ENCODE data around the gene RET. TPM values are rescaled to one million over a fixed set of nuclear protein-coding genes. Genes with fewer than 3 reads are reported as not detected.

RET gene
- total RNA-seq, 1 experiment from 2014 or later = 21.4 TPM

DNA sequence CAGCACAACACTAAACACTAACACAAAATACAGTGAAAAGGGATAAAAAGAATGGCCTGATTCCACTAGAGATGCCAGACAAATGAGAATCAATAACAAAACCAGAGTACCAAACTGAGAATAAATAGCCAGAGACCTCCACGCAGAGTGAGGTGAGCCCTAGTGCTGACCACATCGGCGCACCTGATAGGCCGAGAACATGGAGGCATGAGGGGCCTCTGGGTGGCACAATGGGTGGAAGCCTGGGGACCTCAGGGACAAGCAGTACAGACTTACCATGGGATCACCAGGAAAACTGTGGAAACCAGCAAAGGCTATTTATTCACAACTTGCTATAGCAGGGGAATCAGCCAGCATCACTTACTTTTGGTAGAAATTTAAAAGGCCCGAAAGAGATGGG lies 59.6 kb downstream of the RET start (continued):
- TF ChIP-seq ZNF232 (CRISPR knock-in tag; IDR thresholded peaks at IDR 0.05) = no peak
- TF ChIP-seq SMAD3 (CRISPR knock-in tag; IDR thresholded peaks at IDR 0.05; ENCODE audit: borderline replicate concordance) = no peak

DNA sequence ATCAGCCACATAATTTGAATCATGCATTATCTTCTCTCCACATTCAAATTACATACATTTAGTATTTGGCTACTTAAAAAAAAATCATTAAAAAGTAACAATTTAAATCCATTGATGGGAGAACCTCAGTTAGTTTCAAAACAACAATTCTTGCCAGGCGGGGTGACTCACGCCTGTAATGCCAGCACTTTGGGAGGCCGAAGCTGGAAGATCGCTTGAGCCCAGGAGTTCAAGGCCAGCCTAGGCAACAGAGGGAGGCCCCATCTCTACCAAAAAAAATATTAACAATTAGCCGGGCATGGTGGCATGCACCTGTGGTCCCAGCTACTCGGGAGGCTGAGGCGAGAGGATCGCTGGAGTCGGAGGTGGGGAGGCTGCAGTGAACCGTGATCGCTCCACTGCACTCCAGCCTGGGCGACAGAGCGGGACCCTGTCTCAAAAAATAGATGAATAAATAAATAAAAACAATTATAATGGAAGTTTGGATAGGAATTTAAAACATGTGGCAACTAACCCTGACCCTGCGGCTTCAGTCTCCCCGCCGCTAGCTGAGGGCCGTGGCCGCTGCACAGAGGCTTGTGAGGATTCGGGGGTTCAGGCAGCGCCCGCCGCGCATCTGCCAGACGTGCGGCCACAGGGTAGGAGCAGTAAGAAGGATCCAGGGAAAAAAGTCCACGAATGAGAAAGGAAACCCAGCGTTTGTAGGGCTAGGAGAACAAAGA lies 60.3 kb downstream of the RET start:
- peak; percentile 28 for ATAC-seq
- peak overlapping the region; percentile 95 for H3K4me3 Mint-ChIP-seq
- H3K27ac Mint-ChIP-seq = no peak overlapping the region
- TF ChIP-seq, protein P1, sequence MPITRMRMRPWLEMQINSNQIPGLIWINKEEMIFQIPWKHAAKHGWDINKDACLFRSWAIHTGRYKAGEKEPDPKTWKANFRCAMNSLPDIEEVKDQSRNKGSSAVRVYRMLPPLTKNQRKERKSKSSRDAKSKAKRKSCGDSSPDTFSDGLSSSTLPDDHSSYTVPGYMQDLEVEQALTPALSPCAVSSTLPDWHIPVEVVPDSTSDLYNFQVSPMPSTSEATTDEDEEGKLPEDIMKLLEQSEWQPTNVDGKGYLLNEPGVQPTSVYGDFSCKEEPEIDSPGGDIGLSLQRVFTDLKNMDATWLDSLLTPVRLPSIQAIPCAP (CRISPR knock-in tag; IDR thresholded peaks at IDR 0.05) = no peak
- TF ChIP-seq GRHL2 (CRISPR knock-in tag; IDR thresholded peaks at IDR 0.05; ENCODE audit: insufficient replicate concordance, severe bottlenecking) (no peak), JUN (CRISPR knock-in tag; IDR thresholded peaks at IDR 0.05) (no peak)
- TF ChIP-seq, protein P2, sequence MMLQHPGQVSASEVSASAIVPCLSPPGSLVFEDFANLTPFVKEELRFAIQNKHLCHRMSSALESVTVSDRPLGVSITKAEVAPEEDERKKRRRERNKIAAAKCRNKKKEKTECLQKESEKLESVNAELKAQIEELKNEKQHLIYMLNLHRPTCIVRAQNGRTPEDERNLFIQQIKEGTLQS (CRISPR knock-in tag; conservative IDR thresholded peaks at IDR 0.05) = no peak
- no peaks in the 10 kb centered on the region for H3K9me3 Mint-ChIP-seq
- H3K4me1 Mint-ChIP-seq = peaks cover 10% of the 10 kb centered on the region
- no peaks in the 10 kb centered on the region for H3K36me3 Mint-ChIP-seq
- POLR2A ChIA-PET = no interaction called here
- DNase-seq (ENCODE audit: low spot score) = no peak
- H3K27me3 Mint-ChIP-seq (ENCODE audit: low read depth) = peaks cover 31% of the 10 kb centered on the region
- CTCF ChIA-PET = interaction anchor here (1.0 to 2.1 kb wide), 2 partner anchors 65 to 68 kb away, joined by 3 to 9 read pairs; no protein-coding TSS in a partner anchor

DNA sequence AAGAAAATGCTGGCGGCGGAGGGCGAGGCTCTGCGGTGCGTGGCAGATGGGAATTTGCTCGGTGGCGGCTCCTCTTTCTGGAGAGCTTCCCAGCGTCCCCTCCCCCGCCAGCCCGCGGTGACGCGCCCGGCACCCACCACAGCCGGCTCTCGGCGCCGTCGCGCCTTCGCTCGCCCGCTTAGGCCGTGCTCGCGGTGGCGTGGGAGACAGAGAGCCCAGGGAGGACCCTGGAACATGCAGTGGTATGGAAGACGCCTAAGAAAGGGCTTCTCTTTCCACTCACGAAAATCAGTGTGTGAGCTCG lies 60.8 kb downstream of the RET start:
- ChIA-PET CTCF (interaction anchor here (1.0 to 2.1 kb wide), 2 partner anchors 65 to 67 kb away, joined by 3 to 9 read pairs; no protein-coding TSS in a partner anchor), POLR2A (no interaction called here)
- H3K9me3 Mint-ChIP-seq = no peaks in the 10 kb centered on the region
- no peak overlapping the region for H3K27ac Mint-ChIP-seq
- H3K4me3 Mint-ChIP-seq = peak overlapping the region; percentile 95
- H3K4me1 Mint-ChIP-seq = peaks cover 10% of the 10 kb centered on the region
- peaks cover 31% of the 10 kb centered on the region for H3K27me3 Mint-ChIP-seq (ENCODE audit: low read depth)
- H3K36me3 Mint-ChIP-seq = no peaks in the 10 kb centered on the region
- ATAC-seq (peak; percentile 62), DNase-seq (ENCODE audit: low spot score) (no peak)
- no peak for TF ChIP-seq SOX15 (CRISPR knock-in tag; IDR thresholded peaks at IDR 0.05)
- TF ChIP-seq, protein P3, sequence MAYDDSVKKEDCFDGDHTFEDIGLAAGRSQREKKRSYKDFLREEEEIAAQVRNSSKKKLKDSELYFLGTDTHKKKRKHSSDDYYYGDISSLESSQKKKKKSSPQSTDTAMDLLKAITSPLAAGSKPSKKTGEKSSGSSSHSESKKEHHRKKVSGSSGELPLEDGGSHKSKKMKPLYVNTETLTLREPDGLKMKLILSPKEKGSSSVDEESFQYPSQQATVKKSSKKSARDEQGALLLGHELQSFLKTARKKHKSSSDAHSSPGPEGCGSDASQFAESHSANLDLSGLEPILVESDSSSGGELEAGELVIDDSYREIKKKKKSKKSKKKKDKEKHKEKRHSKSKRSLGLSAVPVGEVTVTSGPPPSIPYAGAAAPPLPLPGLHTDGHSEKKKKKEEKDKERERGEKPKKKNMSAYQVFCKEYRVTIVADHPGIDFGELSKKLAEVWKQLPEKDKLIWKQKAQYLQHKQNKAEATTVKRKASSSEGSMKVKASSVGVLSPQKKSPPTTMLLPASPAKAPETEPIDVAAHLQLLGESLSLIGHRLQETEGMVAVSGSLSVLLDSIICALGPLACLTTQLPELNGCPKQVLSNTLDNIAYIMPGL (CRISPR knock-in tag; IDR thresholded peaks at IDR 0.05) = 0 out of 2 replicates have a peak, but pooled peaks have one; percentile 16
- TF ChIP-seq, protein P4, sequence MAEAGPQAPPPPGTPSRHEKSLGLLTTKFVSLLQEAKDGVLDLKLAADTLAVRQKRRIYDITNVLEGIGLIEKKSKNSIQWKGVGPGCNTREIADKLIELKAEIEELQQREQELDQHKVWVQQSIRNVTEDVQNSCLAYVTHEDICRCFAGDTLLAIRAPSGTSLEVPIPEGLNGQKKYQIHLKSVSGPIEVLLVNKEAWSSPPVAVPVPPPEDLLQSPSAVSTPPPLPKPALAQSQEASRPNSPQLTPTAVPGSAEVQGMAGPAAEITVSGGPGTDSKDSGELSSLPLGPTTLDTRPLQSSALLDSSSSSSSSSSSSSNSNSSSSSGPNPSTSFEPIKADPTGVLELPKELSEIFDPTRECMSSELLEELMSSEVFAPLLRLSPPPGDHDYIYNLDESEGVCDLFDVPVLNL (CRISPR knock-in tag; IDR thresholded peaks at IDR 0.05; ENCODE audit: borderline replicate concordance, low read depth) = no peak
- TF ChIP-seq MYBL2 (CRISPR knock-in tag; IDR thresholded peaks at IDR 0.05) = no peak
- TF ChIP-seq ESRRA (CRISPR knock-in tag; IDR thresholded peaks at IDR 0.05; ENCODE audit: borderline replicate concordance) = no peak
- 0 out of 2 replicates have a peak, but pooled peaks have one; percentile 28 for TF ChIP-seq FOXK1 (CRISPR knock-in tag; IDR thresholded peaks at IDR 0.05)
- TF ChIP-seq NR3C1 (CRISPR knock-in tag; conservative IDR thresholded peaks at IDR 0.05; ENCODE audit: low read depth) = no peak
- TF ChIP-seq, protein P5, sequence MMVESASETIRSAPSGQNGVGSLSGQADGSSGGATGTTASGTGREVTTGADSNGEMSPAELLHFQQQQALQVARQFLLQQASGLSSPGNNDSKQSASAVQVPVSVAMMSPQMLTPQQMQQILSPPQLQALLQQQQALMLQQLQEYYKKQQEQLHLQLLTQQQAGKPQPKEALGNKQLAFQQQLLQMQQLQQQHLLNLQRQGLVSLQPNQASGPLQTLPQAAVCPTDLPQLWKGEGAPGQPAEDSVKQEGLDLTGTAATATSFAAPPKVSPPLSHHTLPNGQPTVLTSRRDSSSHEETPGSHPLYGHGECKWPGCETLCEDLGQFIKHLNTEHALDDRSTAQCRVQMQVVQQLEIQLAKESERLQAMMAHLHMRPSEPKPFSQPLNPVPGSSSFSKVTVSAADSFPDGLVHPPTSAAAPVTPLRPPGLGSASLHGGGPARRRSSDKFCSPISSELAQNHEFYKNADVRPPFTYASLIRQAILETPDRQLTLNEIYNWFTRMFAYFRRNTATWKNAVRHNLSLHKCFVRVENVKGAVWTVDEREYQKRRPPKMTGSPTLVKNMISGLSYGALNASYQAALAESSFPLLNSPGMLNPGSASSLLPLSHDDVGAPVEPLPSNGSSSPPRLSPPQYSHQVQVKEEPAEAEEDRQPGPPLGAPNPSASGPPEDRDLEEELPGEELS (CRISPR knock-in tag; IDR thresholded peaks at IDR 0.05) = no peak
